GM19240 (cell line): ENCODE results near the gene LHPP.

ENCODE experiments used
- DNase-seq: peaks from one replicate; pipeline ENCODE4 v3.0.0; 2011; ENCODE audit warnings: low spot score; ENCODE audit not compliant: insufficient read length

Gene LHPP

GRCh38 chr10:124496150-124496549, 34.5 kb downstream of the LHPP start:
- DNase-seq, result no peak

GRCh38 chr10:124496620-124497019, 35.0 kb downstream of the LHPP start:
- no peak for DNase-seq

GRCh38 chr10:124497196-124497881, 35.7 kb downstream of the LHPP start:
- DNase-seq, result no peak

- DNase-seq, result no peak
These were observed 36.4 kb downstream of the LHPP start for GRCh38 chr10:124498056-124498455.

- no peak for DNase-seq
These were observed 39.1 kb downstream of the LHPP start for GRCh38 chr10:124500757-124501156.

- no peak for DNase-seq
These were observed 43.1 kb downstream of the LHPP start for GRCh38 chr10:124504711-124505110.

- DNase-seq, result no peak
These were observed 43.7 kb downstream of the LHPP start for GRCh38 chr10:124505279-124505678.

- no peak for DNase-seq
These were observed 46.5 kb downstream of the LHPP start for GRCh38 chr10:124508070-124508667.

- DNase-seq, result no peak
These were observed 47.4 kb downstream of the LHPP start for GRCh38 chr10:124508907-124509454.

- no peak for DNase-seq
These were observed 48.4 kb downstream of the LHPP start for GRCh38 chr10:124509880-124510632.

GRCh38 chr10:124510759-124511158, 49.1 kb downstream of the LHPP start:
- no peak for DNase-seq

GRCh38 chr10:124511205-124512039, 49.8 kb downstream of the LHPP start:
- DNase-seq, result no peak

GRCh38 chr10:124512040-124512428, 50.4 kb downstream of the LHPP start:
- DNase-seq, result no peak

GRCh38 chr10:124512600-124512999, 51.0 kb downstream of the LHPP start:
- no peak for DNase-seq

GRCh38 chr10:124515244-124515970, 53.8 kb downstream of the LHPP start:
- no peak for DNase-seq

- no peak for DNase-seq
These were observed 54.6 kb downstream of the LHPP start for GRCh38 chr10:124516181-124516580.

GRCh38 chr10:124516746-124517397, 55.2 kb downstream of the LHPP start:
- no peak for DNase-seq

- DNase-seq, result no peak
These were observed 55.8 kb downstream of the LHPP start for GRCh38 chr10:124517461-124517860.

- DNase-seq, result no peak
These were observed 56.3 kb downstream of the LHPP start for GRCh38 chr10:124517931-124518330.

- no peak for DNase-seq
These were observed 56.7 kb downstream of the LHPP start for GRCh38 chr10:124518366-124518765.
